BE2C (cell line): Measurements from ENCODE around the gene KCTD13.

Experiments
- DNase-seq: peaks from one replicate; pipeline ENCODE4 v3.0.0-alpha.2; 2020
- H3K27me3 ChIP-seq: fragments of 250-450 bp; sonication (Bioruptor Pico); 2 replicates; pipeline ENCODE4 v1.5.1; 2020; ENCODE audit warnings: mild to moderate bottlenecking
- H3K36me3 ChIP-seq: fragments of 250-450 bp; sonication (Bioruptor Pico); 2 replicates; pipeline ENCODE4 v1.5.1; 2020; ENCODE audit warnings: mild to moderate bottlenecking
- H3K4me1 ChIP-seq: fragments of 250-450 bp; sonication (Bioruptor Pico); 2 replicates; pipeline ENCODE4 v1.5.1; 2020
- H3K4me3 ChIP-seq: 2 replicates; pipeline ENCODE4 v1.5.1; 2011; ENCODE audit warnings: low read depth, low read length
- H3K9me3 ChIP-seq: fragments of 250-450 bp; sonication (Bioruptor Pico); 2 replicates; pipeline ENCODE4 v1.5.1; 2020
- CTCF ChIP-seq: IDR thresholded peaks from 2 replicates; pipeline ENCODE4 v1.5.1; 2012; ENCODE audit warnings: mild to moderate bottlenecking, low read depth, low read length

KCTD13 gene

GRCh38 chr16:29903590-29903989 is 22.4 kb downstream of the KCTD13 start:
- no peak for DNase-seq
- H3K36me3 ChIP-seq, result peaks cover 32% of the 10 kb centered on the region
- no peak overlapping the region for H3K4me3 ChIP-seq
- H3K27me3 ChIP-seq, result no peaks in the 10 kb centered on the region
- TF ChIP-seq CTCF, result no peak
- H3K4me1 ChIP-seq, result no peaks in the 10 kb centered on the region; the same call in 1 of the 2 replicates
- H3K9me3 ChIP-seq, result no peaks in the 10 kb centered on the region

- H3K36me3 ChIP-seq, result peaks cover 23% of the 10 kb centered on the region
- no peaks in the 10 kb centered on the region for H3K9me3 ChIP-seq
- TF ChIP-seq CTCF, result no peak
- H3K27me3 ChIP-seq, result no peaks in the 10 kb centered on the region
- H3K4me3 ChIP-seq, result peak overlapping the region; percentile 94
- no peak for DNase-seq
- peaks cover 10% of the 10 kb centered on the region for H3K4me1 ChIP-seq
Measured at GRCh38 chr16:29901607-29901945, 24.4 kb downstream of the KCTD13 start.

- Histone ChIP-seq H3K4me3 (peak overlapping the region; percentile 94), H3K4me1 (peaks cover 10% of the 10 kb centered on the region), H3K36me3 (peaks cover 21% of the 10 kb centered on the region), H3K27me3 (no peaks in the 10 kb centered on the region), H3K9me3 (no peaks in the 10 kb centered on the region)
- no peak for TF ChIP-seq CTCF
- DNase-seq, result no peak
Measured at GRCh38 chr16:29900888-29901606, 25.0 kb downstream of the KCTD13 start.

- peaks cover 10% of the 10 kb centered on the region for H3K4me1 ChIP-seq
- H3K27me3 ChIP-seq, result no peaks in the 10 kb centered on the region
- peak within 1 kb of the TSS; percentile 94 for H3K4me3 ChIP-seq
- H3K36me3 ChIP-seq, result peaks cover 22% of the 10 kb centered on the region
- TF ChIP-seq CTCF, result no peak
- DNase-seq, result peak; percentile 96
- no peaks in the 10 kb centered on the region for H3K9me3 ChIP-seq
Measured at GRCh38 chr16:29900102-29900887, 25.7 kb downstream of the KCTD13 start, which contains the start of gene ASPHD1. TSS of gene ASPHD1 (plus strand) at chr16:29900488. CDS start at chr16:29900972, 484 bp downstream.

GRCh38 chr16:29899516-29900101 is 26.4 kb downstream of the KCTD13 start, which contains the start of gene SEZ6L2:
TSS of gene SEZ6L2 (minus strand) at chr16:29899550. CDS start at chr16:29899019, 531 bp downstream.
- Histone ChIP-seq H3K9me3 (no peaks in the 10 kb centered on the region), H3K4me3 (peak within 1 kb of the TSS; percentile 94), H3K4me1 (peaks cover 10% of the 10 kb centered on the region), H3K36me3 (peaks cover 19% of the 10 kb centered on the region), H3K27me3 (no peaks in the 10 kb centered on the region)
- DNase-seq, result peak; percentile 96
- peak; percentile 44 for TF ChIP-seq CTCF
